ENCODE data around the gene ARMC6. TPM values are rescaled to one million over a fixed set of nuclear protein-coding genes. Genes with fewer than 3 reads are reported as not detected.

The ARMC6 gene
- total RNA-seq, 1 experiment from 2014 or later = 66.5 TPM

- no peak overlapping the region for H3K4me3 Mint-ChIP-seq
- H4K20me1 ChIP-seq (ENCODE audit: control insufficient read depth, insufficient read depth, insufficient read length) = no peaks in the 10 kb centered on the region
Observed at GRCh38 chr19:19076476-19076875, 43.1 kb downstream of the ARMC6 start.

More at GRCh38 chr19:19076476-19076875, 43.1 kb downstream of the ARMC6 start:
- Histone ChIP-seq H3K27ac (ENCODE audit: insufficient read length, low read depth, low read length) (no peak overlapping the region), H2BK120ac (ENCODE audit: low read depth, low read length, poor library complexity, severe bottlenecking) (no peak overlapping the region), H3K56ac (ENCODE audit: insufficient read length, low read depth, low read length) (no peak overlapping the region), H2BK20ac (ENCODE audit: low read depth, low read length, poor library complexity, severe bottlenecking) (no peak overlapping the region), H3K23me2 (ENCODE audit: insufficient read length, low read depth, low read length, poor library complexity, severe bottlenecking) (no peaks in the 10 kb centered on the region), H2BK15ac (ENCODE audit: low read depth, low read length) (no peak overlapping the region), H3T11ph (ENCODE audit: low read length) (no peak overlapping the region), H2AFZ (ENCODE audit: low read length) (no peak overlapping the region), H2BK5ac (ENCODE audit: insufficient read length, low read length) (no peak overlapping the region), H3K14ac (ENCODE audit: insufficient read depth, low read length) (no peak overlapping the region), H3K79me1 (ENCODE audit: insufficient read depth, low read depth, low read length, poor library complexity, severe bottlenecking) (no peaks in the 10 kb centered on the region), H4K91ac (ENCODE audit: insufficient read length, low read depth, low read length) (no peak overlapping the region), H4K5ac (ENCODE audit: insufficient read length, low read depth, low read length) (no peak overlapping the region), H2AK5ac (ENCODE audit: insufficient read length, low read length) (no peak overlapping the region), H3K79me2 (ENCODE audit: insufficient read depth, low read length) (no peaks in the 10 kb centered on the region), H3K9me3 (ENCODE audit: control insufficient read depth, low read depth, low read length) (no peaks in the 10 kb centered on the region), H3K23ac (ENCODE audit: insufficient read length, low read depth, low read length) (no peak overlapping the region), H3K9ac (ENCODE audit: extremely low read depth, insufficient read length, low read length) (no peak overlapping the region), H3K27me3 (ENCODE audit: insufficient read depth, low read length) (no peaks in the 10 kb centered on the region; the same call in 1 of the 2 replicates), H3K4ac (ENCODE audit: low read depth, low read length) (no peak overlapping the region), H3K4me2 (ENCODE audit: insufficient read depth, insufficient read length, low read length) (no peak overlapping the region), H3K18ac (ENCODE audit: insufficient read length, low read depth, low read length) (no peak overlapping the region), H2BK12ac (ENCODE audit: insufficient read length, low read depth, low read length) (no peak overlapping the region), H3K4me1 (ENCODE audit: insufficient read depth, low read length) (no peaks in the 10 kb centered on the region), H4K8ac (replicated peaks; ENCODE audit: insufficient read length, low read depth, low read length) (no peak overlapping the region)
- Mint-ChIP-seq H3K27me3 (ENCODE audit: low read depth) (peaks cover 83% of the 10 kb centered on the region), H3K27ac (no peak overlapping the region), H3K36me3 (ENCODE audit: insufficient read depth in 1 of 3, low read depth in 3 of 3) (no peaks in the 10 kb centered on the region; a peak in 1 of 7 replicates), H3K4me1 (peaks cover 3% of the 10 kb centered on the region in 2 experiments; a peak in 2 of 4 replicates), H3K9me3 (no peaks in the 10 kb centered on the region)
- no peak for DNase-seq
- TF ChIP-seq CTCF (conservative IDR thresholded peaks at IDR 0.05) = no peak
- no CpG with 5 or more reads among the region's 1 CpG for WGBS (ENCODE audit: extremely low coverage, insufficient read length, low lambda C conversion rate)
